Measurements from ENCODE around the gene PDE1A. TPM values are rescaled to one million over a fixed set of nuclear protein-coding genes. Genes with fewer than 3 reads are reported as not detected.

The PDE1A gene
- total RNA-seq, 1 donor from 2014 or later, result 0.53 TPM

- no peak for FAIRE-seq
Observed at GRCh38 chr2:182266909-182267308, 159.9 kb downstream of the PDE1A start.

GRCh38 chr2:182265718-182266117, 161.1 kb downstream of the PDE1A start:
- H3K4me3 ChIP-seq (ENCODE audit: low read depth, low read length), result no peak overlapping the region
- no peak for TF ChIP-seq CTCF (IDR thresholded peaks at IDR 0.05; ENCODE audit: insufficient read depth, low read length, severe bottlenecking)
- no peaks in the 10 kb centered on the region for H3K36me3 ChIP-seq (ENCODE audit: control insufficient read depth, insufficient read depth, low read length)
- no peaks in the 10 kb centered on the region for H3K27me3 ChIP-seq (ENCODE audit: control insufficient read depth, insufficient read depth, low read length)
- FAIRE-seq, result no peak
- no peak for DNase-seq (ENCODE audit: low read depth)

More at GRCh38 chr2:182266909-182267308, 159.9 kb downstream of the PDE1A start:
- DNase-seq (ENCODE audit: low read depth), result no peak
- no peaks in the 10 kb centered on the region for H3K27me3 ChIP-seq (ENCODE audit: control insufficient read depth, insufficient read depth, low read length)
- H3K4me3 ChIP-seq (ENCODE audit: low read depth, low read length), result no peak overlapping the region
- no peaks in the 10 kb centered on the region for H3K36me3 ChIP-seq (ENCODE audit: control insufficient read depth, insufficient read depth, low read length)
- TF ChIP-seq CTCF (IDR thresholded peaks at IDR 0.05; ENCODE audit: insufficient read depth, low read length, severe bottlenecking), result no peak

GRCh38 chr2:182261860-182262387, 164.9 kb downstream of the PDE1A start:
- Histone ChIP-seq H3K4me3 (ENCODE audit: low read depth, low read length) (no peak overlapping the region), H3K27me3 (ENCODE audit: control insufficient read depth, insufficient read depth, low read length) (no peaks in the 10 kb centered on the region), H3K36me3 (ENCODE audit: control insufficient read depth, insufficient read depth, low read length) (no peaks in the 10 kb centered on the region)
- FAIRE-seq (no peak), DNase-seq (ENCODE audit: low read depth) (no peak)
- no peak for TF ChIP-seq CTCF (IDR thresholded peaks at IDR 0.05; ENCODE audit: insufficient read depth, low read length, severe bottlenecking)

GRCh38 chr2:182259629-182260150, 167.1 kb downstream of the PDE1A start:
- no peak for TF ChIP-seq CTCF (IDR thresholded peaks at IDR 0.05; ENCODE audit: insufficient read depth, low read length, severe bottlenecking)
- FAIRE-seq, result no peak

GRCh38 chr2:182252534-182252933, 174.3 kb downstream of the PDE1A start:
- H3K36me3 ChIP-seq (ENCODE audit: control insufficient read depth, insufficient read depth, low read length), result no peaks in the 10 kb centered on the region
- FAIRE-seq (no peak), DNase-seq (ENCODE audit: low read depth) (no peak)
- H3K27me3 ChIP-seq (ENCODE audit: control insufficient read depth, insufficient read depth, low read length), result no peaks in the 10 kb centered on the region
- no peak for TF ChIP-seq CTCF (IDR thresholded peaks at IDR 0.05; ENCODE audit: insufficient read depth, low read length, severe bottlenecking)
- H3K4me3 ChIP-seq (ENCODE audit: low read depth, low read length), result no peak overlapping the region

More at GRCh38 chr2:182259629-182260150, 167.1 kb downstream of the PDE1A start:
- no peak overlapping the region for H3K4me3 ChIP-seq (ENCODE audit: low read depth, low read length)
- H3K36me3 ChIP-seq (ENCODE audit: control insufficient read depth, insufficient read depth, low read length), result no peaks in the 10 kb centered on the region
- DNase-seq (ENCODE audit: low read depth), result no peak
- no peaks in the 10 kb centered on the region for H3K27me3 ChIP-seq (ENCODE audit: control insufficient read depth, insufficient read depth, low read length)

- Histone ChIP-seq H3K27me3 (ENCODE audit: control insufficient read depth, insufficient read depth, low read length) (no peaks in the 10 kb centered on the region), H3K36me3 (ENCODE audit: control insufficient read depth, insufficient read depth, low read length) (no peaks in the 10 kb centered on the region), H3K4me3 (ENCODE audit: low read depth, low read length) (no peak overlapping the region)
- no peak for FAIRE-seq
- TF ChIP-seq CTCF (IDR thresholded peaks at IDR 0.05; ENCODE audit: insufficient read depth, low read length, severe bottlenecking), result no peak
- DNase-seq (ENCODE audit: low read depth), result no peak
Observed at GRCh38 chr2:182248898-182249297, 177.9 kb downstream of the PDE1A start.

Data from bronchial epithelial cell (primary cell).